Gastrocnemius medialis (tissue), 4 donors: ENCODE results near the gene NGRN. TPM values are rescaled to one million over a fixed set of nuclear protein-coding genes. Genes with fewer than 3 reads are reported as not detected.

ENCODE experiments used
- ATAC-seq, 2 donors: fragments of 150-250 bp; one replicate each; pipeline ENCODE4 v1.9.1; 2016
- DNase-seq, 2 donors: peaks; one replicate each; pipeline ENCODE4 v3.0.0-alpha.2; 2019
- H3K27ac ChIP-seq, 4 donors: fragments of 200-600 bp; sonication (generic); 1 replicate in 1 of 4; 2 replicates in 3 of 4; pipeline ENCODE4 v1.5.1; 2016 to 2018; ENCODE audit warnings: mild to moderate bottlenecking in 2 of 4, moderate library complexity in 1 of 4
- H3K27me3 ChIP-seq, 3 donors: fragments of 200-600 bp; sonication (generic) in 2 of 3; 1 replicate in 1 of 3; 2 replicates in 2 of 3; pipeline versions ENCODE4 v1.5.1 to v1.6.0; 2016 to 2019; ENCODE audit warnings: mild to moderate bottlenecking in 1 of 3, moderate library complexity in 1 of 3
- H3K36me3 ChIP-seq, 2 donors: fragments of 200-600 bp; sonication (generic) in 1 of 2; one replicate each; pipeline ENCODE4 v1.5.1; 2017 to 2018
- H3K4me1 ChIP-seq, 2 donors: fragments of 200-600 bp; sonication (generic) in 1 of 2; one replicate each; pipeline ENCODE4 v1.5.1; 2016 to 2017; ENCODE audit warnings: mild to moderate bottlenecking in 2 of 2
- H3K4me3 ChIP-seq, 4 donors: fragments of 200-600 bp; sonication (generic) in 3 of 4; 1 replicate in 1 of 4; 2 replicates in 3 of 4; pipeline ENCODE4 v1.5.1; 2016 to 2019; ENCODE audit warnings: mild to moderate bottlenecking in 2 of 4
- H3K9me3 ChIP-seq, 3 donors: fragments of 200-600 bp; sonication (generic) in 2 of 3; 1 replicate in 1 of 3; 2 replicates in 2 of 3; pipeline ENCODE4 v1.5.1; 2016 to 2019
- POLR2A ChIP-seq, 2 donors: fragments of 450-650 bp; IDR thresholded peaks; one replicate each; pipeline ENCODE4 v1.6.1; 2017; ENCODE audit warnings: antibody characterized with exemption in 2 of 2, mild to moderate bottlenecking in 2 of 2, moderate library complexity in 2 of 2
- in situ Hi-C, 4 donors: fragments of 200-750 bp; cut with MboI; loops; one replicate each; pipeline versions ENCODE4 v1.15.0 to v1.8.0; 2017; ENCODE audit warnings: low sequenced_read_pairs in 4 of 4
- intact Hi-C: fragments of 100-400 bp; cut with DNase I; formaldehyde crosslinking; loops from one replicate; pipeline ENCODE4 v1.15.1; 2023; ENCODE audit warnings: low total_unique reads
- total RNA-seq, 4 donors: library from RNA; depleted of rRNA; stranded (reverse); fragments of >200 nt; gene quantifications; one replicate each; pipeline versions ENCODE4 v1.1.0 to v1.2.3, GENCODE V29; 2016
- TF ChIP-seq, protein P1 (sequence below), 5 experiments: fragments of 450-650 bp in 3 of 5; fragments of 200-600 bp in 2 of 5; sonication (generic) in 2 of 5; IDR thresholded peaks in 4 of 5; conservative IDR thresholded peaks in 1 of 5; 1 replicate in 4 of 5; 2 replicates in 1 of 5; pipeline ENCODE4 v1.5.1; 2016 to 2019; ENCODE audit warnings: antibody characterized with exemption in 5 of 5, mild to moderate bottlenecking in 3 of 5, moderate library complexity in 3 of 5

Gene NGRN
- total RNA-seq, 4 donors from 2014 or later, result 160 to 323 (median 274) TPM

GRCh38 chr15:90264671-90265070 is 801 bp upstream of the NGRN start:
- intact Hi-C loops, result loop anchor here (1.0 to 2.0 kb wide), 2 partner anchors 16 to 30 kb away; partner anchors contain the start of genes GDPGP1 and TTLL13
- Histone ChIP-seq H3K4me3 (peak overlapping the region; percentile 68 to 94 (median 82)), H3K27ac (peak overlapping the region; percentile 95 to 100 (median 96)), H3K9me3 (no peaks in the 10 kb centered on the region), H3K27me3 (no peaks in the 10 kb centered on the region), H3K36me3 (peaks cover 0 to 16% of the 10 kb centered on the region in 2 donors), H3K4me1 (peaks cover 38 to 46% of the 10 kb centered on the region in 2 donors)
- TF ChIP-seq POLR2A (IDR thresholded peaks at IDR 0.05), result no peak
- TF ChIP-seq, protein P1, sequence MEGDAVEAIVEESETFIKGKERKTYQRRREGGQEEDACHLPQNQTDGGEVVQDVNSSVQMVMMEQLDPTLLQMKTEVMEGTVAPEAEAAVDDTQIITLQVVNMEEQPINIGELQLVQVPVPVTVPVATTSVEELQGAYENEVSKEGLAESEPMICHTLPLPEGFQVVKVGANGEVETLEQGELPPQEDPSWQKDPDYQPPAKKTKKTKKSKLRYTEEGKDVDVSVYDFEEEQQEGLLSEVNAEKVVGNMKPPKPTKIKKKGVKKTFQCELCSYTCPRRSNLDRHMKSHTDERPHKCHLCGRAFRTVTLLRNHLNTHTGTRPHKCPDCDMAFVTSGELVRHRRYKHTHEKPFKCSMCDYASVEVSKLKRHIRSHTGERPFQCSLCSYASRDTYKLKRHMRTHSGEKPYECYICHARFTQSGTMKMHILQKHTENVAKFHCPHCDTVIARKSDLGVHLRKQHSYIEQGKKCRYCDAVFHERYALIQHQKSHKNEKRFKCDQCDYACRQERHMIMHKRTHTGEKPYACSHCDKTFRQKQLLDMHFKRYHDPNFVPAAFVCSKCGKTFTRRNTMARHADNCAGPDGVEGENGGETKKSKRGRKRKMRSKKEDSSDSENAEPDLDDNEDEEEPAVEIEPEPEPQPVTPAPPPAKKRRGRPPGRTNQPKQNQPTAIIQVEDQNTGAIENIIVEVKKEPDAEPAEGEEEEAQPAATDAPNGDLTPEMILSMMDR (IDR thresholded peaks at IDR 0.05 in 4 of 5, conservative IDR thresholded peaks at IDR 0.05 in 1 of 5), result no peak
- ATAC-seq, result peak; percentile 31 to 42
- in situ Hi-C loops, result no loop called here
- DNase-seq, result peak in 1 of 2 donors; percentile 60

DNA sequence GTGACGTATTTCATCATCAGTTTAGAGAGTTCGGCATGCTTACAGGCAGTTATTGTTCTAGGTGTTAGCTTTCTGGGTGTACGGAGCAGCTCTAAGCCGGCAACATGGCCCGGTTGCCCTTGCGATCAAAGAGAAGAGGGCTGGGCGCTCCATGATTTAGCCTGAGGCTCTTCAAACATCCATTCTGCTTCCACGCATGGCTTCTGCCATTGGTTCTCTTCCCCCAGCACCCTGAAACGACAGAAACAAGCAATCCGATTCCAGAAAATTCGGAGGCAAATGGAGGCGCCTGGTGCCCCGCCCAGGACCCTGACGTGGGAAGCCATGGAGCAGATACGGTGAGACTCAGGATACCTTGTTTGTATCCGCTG is 574 bp downstream of the NGRN start:
- peak in 1 of 2 donors; percentile 35 for DNase-seq
- in situ Hi-C loops, result no loop called here
- H3K36me3 ChIP-seq, result peaks cover 0 to 19% of the 10 kb centered on the region in 2 donors

GRCh38 chr15:90266485-90266884 is 1.0 kb downstream of the NGRN start:
- no peak for DNase-seq
- Histone ChIP-seq H3K27me3 (no peaks in the 10 kb centered on the region), H3K27ac (peak overlapping the region; percentile 95 to 100 (median 96)), H3K36me3 (peaks cover 0 to 23% of the 10 kb centered on the region in 2 donors), H3K4me3 (peak overlapping the region; percentile 68 to 94 (median 82)), H3K9me3 (no peaks in the 10 kb centered on the region), H3K4me1 (peaks cover 56 to 63% of the 10 kb centered on the region in 2 donors)
- TF ChIP-seq, protein P1 (IDR thresholded peaks at IDR 0.05 in 4 of 5, conservative IDR thresholded peaks at IDR 0.05 in 1 of 5), result no peak
- no peak for TF ChIP-seq POLR2A (IDR thresholded peaks at IDR 0.05)
- no peak for ATAC-seq
- in situ Hi-C loops (no loop called here), intact Hi-C loops (no loop called here)

More for the DNA sequence above, 574 bp downstream of the NGRN start:
- intact Hi-C loops, result no loop called here
- Histone ChIP-seq H3K27me3 (no peaks in the 10 kb centered on the region), H3K27ac (peak overlapping the region; percentile 95 to 100 (median 96)), H3K9me3 (no peaks in the 10 kb centered on the region), H3K4me1 (peaks cover 52 to 58% of the 10 kb centered on the region in 2 donors), H3K4me3 (peak overlapping the region; percentile 68 to 94 (median 82))
- peak; percentile 13 to 17 for ATAC-seq
- TF ChIP-seq, protein P1 (IDR thresholded peaks at IDR 0.05 in 4 of 5, conservative IDR thresholded peaks at IDR 0.05 in 1 of 5), result no peak
- TF ChIP-seq POLR2A (IDR thresholded peaks at IDR 0.05), result no peak

GRCh38 chr15:90268415-90268814 is 2.9 kb downstream of the NGRN start:
- Histone ChIP-seq H3K9me3 (no peaks in the 10 kb centered on the region), H3K27me3 (no peaks in the 10 kb centered on the region), H3K4me1 (peaks cover 64 to 76% of the 10 kb centered on the region in 2 donors), H3K27ac (peak overlapping the region; percentile 95 to 100 (median 96)), H3K36me3 (peaks cover 0 to 41% of the 10 kb centered on the region in 2 donors), H3K4me3 (no peak overlapping the region)
- intact Hi-C loops (no loop called here), in situ Hi-C loops (no loop called here)
- TF ChIP-seq POLR2A (IDR thresholded peaks at IDR 0.05), result no peak
- TF ChIP-seq, protein P1 (IDR thresholded peaks at IDR 0.05 in 4 of 5, conservative IDR thresholded peaks at IDR 0.05 in 1 of 5), result no peak
- no peak for ATAC-seq
- DNase-seq, result no peak
